Peyer's patch (tissue), 4 donors: Measurements from ENCODE around the gene HBD.

Experiments used
- CTCF ChIP-seq, 6 experiments: fragments of 450-650 bp in 4 of 6; fragments of 200-600 bp in 2 of 6; sonication (generic) in 1 of 6; IDR thresholded peaks; one replicate each; pipeline ENCODE4 v1.5.1; 2017 to 2019; ENCODE audit warnings: antibody characterized with exemption in 6 of 6, mild to moderate bottlenecking in 3 of 6, moderate library complexity in 1 of 6
- POLR2A ChIP-seq, 2 donors: fragments of 450-650 bp; IDR thresholded peaks; one replicate each; pipeline ENCODE4 v1.5.1; 2017; ENCODE audit warnings: antibody characterized with exemption in 2 of 2, mild to moderate bottlenecking in 2 of 2, moderate library complexity in 2 of 2

DNA sequence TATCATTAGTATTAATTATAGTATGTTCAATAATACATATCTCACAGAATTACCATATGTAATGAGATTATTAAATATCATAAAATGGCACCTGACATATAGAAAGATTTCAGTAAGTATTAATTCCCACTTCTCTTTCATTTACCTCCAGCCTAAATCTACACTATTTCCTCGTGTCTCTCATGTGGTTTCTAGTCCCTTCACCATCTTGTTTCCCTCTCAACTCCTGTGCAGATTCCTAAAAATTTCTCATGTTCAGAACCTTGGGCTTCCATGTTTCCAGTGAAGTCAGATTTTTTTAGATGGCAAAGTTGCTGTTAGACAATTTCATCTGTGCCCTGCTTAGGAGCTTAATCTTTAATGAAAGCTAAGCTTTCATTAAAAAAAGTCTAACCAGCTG, 49.6 kb upstream of the HBD start:
- no peak for TF ChIP-seq POLR2A (IDR thresholded peaks at IDR 0.05)
- no peak for TF ChIP-seq CTCF (IDR thresholded peaks at IDR 0.05)
